HG03565 (cell line): ENCODE measurements around the gene ADGRD1.

Experiments used
- ATAC-seq: cut with Tn5 transposase; IDR thresholded peaks from one replicate; pipeline ENCODE4 v1.9.1; 2021; ENCODE audit warnings: mild to moderate bottlenecking, moderate library complexity; ENCODE audit not compliant: unreplicated experiment

ADGRD1 gene

DNA sequence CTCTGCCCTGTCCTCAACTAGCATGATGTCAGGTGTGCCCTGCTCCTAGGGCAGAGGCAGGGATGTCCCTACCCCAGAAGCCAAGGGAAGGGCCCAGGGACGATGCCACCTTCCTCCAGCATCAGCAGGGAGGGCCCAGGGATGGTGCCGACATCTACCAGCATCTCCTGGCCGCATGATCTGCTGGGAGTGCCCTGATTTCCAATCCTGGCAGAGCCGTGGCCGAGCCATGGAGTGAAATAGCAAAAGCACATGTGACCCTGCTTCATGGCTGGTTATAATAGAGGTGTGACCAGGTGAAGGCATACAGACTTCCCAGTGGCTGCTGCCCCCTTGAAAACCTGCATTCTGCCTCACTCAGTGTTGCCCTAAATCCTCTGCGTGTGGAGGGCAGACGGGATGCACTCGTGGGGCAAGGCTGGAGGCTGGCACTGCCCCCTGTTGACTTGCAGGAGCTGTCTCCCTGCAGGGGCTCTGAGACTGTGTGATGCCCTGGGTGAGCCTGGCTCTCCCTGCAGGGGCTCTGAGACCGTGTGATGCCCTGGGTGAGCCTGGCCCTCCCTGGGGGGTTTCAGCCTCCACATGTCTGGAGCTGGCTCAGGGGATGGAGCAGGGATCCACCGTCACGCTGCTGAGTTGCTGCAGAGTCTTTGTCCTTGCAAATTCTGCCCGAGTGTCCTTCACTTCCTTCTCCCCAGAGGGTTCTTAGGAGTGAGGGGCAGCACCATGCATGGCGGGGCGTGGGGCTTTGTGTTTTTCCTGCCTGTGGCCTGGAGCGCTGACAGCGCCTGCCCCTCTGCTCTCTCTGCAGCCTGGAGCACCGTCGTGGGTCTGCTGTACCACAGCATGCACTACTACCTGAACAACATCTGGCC is 51.7 kb downstream of the ADGRD1 start:
- no peak for ATAC-seq

DNA sequence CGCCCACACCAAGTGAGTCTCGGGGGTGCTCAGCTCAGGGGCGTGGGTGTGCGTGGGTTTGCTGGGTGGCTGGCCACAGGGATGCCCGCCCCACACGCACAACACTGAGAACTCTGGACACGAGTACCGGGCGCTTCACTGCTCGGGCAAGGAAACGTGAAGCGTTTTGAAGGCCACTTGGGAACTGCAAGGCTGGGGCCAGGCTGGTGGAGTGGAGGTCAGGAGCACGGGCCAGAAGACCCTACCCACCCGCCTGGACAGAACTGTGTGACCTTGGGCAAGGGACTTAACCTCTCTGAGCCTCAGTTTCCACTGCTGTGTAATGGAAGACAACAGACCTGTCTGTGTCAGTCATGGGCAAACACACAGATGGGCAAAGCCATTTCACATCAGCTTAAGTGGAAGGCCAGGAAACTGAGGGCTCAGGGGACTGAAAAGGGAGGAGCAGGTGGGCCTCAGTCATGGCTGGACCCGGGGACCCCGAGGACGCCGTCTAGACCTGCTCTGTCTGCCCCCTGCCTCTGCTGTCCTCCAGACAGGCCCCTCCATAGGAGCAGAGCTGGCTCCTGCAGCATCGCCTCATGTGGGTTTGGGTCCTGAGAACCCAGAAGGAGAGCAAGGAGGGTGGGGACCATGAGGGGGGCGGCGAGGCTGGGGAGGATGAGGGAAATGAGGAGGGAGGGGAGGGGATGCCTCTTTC is 52.5 kb downstream of the ADGRD1 start:
- ATAC-seq, result no peak

DNA sequence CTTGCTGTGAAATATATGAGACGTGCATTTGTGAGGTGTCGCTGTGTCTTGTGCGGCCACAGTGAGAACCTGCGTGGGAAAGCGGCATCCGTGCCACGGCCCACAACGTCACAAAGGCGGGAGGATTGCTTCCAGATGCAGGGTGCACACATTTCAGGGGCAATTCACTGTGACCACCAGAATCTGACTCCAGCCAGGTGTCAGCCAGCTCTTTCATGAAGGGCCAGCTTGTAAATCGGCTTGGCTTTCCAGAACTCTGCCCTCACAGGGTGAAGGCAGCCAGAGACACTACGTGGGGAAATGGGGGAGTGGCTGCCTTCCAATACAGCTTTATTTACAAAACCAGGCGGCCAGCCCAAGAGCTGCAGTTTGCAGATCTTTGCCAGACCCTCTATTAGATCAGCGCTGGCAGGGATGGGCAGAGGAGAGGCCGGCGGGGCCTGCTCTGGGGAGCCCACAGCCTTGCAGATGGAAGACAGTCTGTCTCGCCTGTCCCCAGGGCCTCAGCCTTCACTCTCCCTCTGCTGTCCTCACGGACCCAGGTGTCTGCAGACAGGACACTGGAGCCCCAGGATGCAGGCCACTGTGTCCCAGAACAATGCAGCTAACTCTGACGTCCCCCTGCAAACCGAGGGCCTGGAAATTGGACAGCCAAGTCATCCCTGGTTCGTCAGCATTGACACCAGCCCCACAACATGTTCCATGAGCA is 53.5 kb downstream of the ADGRD1 start:
- ATAC-seq, result no peak

DNA sequence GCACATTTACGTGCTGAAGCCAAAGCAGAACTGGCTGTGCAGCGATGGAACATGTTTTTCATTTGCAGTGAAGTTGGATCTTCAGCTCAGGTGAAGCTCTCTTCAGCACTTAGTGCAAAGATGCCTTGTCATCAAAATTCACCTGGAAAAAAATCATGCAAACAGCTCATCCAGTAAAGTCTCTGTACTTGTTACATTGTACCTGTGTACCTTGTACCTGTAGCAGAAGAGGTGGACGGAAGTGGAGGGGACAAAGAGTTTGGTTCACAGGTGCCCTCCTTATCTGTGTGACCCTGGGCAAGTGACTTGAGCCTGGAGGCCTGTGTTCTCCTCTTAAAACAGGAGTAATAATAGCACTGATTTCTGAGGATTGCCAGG is 54.0 kb downstream of the ADGRD1 start:
- ATAC-seq, result no peak

DNA sequence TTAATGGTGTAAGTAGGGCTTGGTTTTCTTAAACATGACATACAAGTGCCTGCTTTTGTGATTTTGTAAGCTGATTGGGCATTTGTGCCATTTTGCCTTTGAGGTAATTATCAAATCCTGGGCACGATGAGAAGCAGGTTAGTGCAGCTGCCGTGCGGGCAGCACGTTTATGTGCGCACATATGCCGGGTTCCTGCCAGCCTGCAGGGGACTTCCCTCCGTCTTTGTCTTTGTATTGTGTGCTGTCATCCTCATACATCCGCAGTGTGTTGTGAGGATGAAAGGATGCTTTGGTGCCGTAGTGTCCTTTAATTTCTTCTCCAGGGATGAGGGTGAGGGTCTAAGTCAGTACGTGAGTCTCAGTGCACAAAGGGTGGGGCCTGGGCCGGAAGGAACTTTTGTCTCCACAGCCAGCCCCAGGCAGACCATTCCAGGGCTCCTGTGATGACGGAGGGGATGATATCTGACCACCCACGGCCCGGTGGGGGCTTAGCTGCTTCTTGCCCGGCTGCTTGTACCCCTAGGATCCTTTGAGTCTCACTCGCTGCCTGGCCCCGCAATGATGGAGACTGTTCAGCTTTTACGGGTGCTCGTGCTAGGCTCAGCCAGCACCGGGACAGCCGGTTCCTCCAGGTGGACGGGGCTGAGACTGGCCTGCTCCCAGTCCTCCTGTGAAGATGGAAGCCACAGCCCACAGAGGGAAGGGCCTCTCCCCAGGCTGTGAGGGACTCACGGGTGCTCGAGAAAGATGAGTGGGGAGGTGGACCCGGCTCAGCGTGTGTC is 54.6 kb downstream of the ADGRD1 start:
- no peak for ATAC-seq

DNA sequence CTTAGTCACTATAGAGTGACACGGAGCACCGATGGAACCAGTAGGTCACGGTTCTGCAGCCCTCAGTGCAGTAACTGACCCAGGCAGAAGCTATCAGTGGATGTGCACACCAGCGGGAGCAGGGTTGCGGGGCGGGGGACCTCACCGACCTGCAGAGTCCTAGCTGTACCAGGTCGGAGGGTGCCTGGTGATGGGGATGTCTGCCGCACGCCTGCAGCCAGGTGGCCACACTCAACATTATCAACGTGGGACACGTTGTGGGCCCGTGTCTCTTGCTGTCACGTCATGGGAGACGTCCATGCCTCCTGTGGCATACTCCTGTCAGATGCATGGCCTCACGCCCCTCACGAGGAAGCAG is 55.2 kb downstream of the ADGRD1 start:
- no peak for ATAC-seq

DNA sequence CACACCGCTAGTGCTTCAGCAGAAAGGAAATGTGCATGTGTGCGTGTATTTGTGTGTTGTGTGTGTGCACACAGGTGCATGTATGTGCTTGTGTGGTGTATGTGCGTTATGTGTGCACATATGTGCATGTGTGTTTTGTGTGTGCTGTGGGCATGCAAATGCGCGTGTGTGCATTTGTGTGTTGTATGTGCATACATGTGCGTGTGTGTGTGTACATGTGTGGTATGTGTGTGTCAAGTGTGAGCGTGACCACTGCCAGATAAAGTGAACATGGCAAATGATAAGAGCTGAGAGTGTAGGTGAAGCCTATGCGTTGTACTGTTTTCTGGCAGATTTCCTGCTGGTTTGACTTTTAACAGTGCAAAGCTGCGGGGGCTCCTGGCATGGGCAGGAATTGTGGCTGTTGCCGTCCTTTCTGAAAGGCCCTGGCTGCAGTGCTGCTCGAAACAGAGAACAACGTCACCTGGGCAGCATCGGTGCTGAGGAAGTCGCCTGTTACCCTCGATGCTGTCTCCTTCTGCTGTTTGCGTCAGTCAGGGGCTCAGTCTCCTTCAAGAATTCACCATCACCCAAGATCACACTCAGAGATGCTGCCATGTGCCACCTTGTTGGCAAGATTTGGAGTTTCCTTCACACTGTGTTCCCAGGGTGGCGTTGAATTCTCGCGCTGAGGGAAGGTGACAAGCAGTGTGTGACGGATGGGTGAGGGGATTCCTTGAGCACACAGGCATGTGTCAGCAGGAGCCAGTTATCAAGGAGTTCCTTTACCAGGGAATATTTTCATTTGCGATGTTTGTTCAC is 56.1 kb downstream of the ADGRD1 start:
- ATAC-seq, result no peak

DNA sequence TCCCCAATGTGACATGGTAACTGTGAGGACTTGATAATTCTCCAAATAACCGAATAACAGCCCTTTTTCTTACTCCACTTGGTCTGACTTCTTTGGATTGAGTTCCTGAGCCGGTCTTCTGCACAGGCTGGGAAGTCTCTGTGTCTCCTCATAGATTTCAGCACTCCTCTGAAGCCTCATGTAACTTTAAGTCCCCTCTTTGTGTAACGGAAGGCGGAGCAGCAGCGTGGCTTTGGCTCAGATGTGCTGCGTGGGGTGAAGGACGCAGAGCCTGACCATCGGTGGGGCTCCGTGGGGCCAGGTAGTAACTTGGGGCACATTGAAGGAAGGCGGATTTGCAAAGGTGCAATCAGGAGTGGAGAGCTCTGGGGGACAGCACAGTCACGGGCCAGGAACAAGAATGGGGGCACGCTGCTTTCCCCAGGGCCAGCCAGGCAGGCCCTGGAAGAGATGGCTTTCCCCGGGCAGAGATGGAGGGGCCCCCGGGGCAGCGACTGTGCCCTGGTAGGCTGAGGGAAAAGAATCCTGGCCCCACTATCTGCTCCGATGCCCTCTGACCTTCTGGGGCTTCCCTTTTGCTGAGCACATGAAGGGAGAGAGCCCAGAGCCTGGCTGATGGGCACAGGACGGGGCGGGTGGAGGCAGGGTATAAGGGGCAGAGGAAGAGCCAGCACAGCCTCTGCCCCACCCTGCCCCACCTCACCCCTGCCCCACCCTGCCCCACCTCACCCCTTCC is 56.9 kb downstream of the ADGRD1 start:
- no peak for ATAC-seq

DNA sequence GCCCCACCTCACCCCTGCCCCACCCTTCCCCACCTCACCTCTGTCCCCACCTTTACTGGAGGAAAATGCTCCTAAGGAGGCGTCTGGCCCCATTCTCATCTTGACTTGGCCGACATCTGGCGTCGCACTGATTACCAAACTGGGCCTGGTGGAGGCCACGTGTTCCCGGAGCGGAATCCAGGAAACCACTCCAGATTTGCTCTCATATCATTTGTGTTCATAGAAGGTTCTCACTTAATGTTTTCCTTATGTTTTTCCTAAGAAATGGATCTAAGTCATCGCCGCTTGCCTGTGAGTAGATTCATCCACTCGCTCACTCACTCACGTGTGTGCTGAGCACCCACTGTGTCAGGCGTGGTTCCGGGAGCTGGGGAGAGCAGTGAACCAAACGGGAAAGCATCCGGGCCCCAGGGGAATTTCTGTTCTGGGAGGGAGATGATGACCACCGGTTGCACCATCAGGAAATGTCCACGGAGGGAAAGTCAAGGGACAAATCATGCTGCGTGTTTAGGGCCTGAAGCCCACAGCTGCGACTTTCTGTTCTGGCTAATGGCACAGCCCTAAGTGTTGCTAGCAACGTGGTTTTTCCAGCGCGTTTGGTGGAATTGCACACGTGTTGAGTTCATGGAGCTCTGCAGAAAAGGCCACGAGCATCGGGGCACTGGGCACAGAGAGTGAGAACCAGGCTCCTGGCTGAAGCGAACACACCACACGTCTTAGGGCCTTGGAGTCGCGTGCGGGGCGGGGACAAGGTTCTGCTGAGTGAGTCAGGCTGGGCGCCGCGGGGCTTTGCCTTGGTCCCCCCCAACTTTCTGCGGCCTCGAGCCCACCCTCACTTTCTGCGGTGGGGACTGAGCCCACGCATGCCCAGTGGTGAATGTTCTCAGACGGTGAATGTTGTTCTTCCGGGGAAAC is 57.7 kb downstream of the ADGRD1 start:
- ATAC-seq, result no peak

DNA sequence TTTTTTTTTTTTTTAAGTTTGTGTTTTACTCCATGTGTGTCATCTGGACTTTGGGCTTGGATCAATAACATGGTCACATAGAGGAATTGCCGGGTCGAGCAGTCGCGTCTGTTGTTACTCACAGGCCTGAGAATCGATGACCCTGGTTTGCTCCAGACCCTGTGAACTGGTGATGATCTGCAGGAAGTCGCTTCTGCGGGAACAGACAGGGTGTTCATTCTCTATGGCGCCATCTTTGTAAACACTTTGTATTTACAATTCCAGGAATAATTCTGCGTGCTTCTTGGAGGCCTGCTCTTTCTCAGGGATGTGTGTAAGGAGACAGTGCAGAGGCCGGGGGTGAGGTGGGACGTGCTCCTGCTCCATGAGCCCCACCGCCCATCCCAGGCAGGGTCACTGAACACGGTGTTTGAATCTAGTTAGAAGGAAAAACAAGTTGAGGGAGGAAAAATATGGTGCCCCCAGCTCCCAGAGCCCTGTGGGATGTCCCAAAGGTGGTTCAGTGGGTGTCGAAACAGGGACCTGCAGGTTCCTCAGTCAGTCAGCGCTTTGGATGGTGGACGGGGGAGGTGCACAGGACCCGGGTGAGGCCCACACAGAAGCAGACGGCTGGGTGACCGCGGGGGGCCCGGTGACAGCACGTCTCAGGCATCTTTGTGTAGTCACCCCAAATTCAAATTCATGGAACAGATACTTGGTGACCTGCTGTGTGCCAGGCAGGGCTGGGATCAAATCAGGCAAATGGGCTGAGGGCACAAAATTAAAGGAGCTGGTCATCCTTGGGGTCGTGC is 58.8 kb downstream of the ADGRD1 start:
- no peak for ATAC-seq

DNA sequence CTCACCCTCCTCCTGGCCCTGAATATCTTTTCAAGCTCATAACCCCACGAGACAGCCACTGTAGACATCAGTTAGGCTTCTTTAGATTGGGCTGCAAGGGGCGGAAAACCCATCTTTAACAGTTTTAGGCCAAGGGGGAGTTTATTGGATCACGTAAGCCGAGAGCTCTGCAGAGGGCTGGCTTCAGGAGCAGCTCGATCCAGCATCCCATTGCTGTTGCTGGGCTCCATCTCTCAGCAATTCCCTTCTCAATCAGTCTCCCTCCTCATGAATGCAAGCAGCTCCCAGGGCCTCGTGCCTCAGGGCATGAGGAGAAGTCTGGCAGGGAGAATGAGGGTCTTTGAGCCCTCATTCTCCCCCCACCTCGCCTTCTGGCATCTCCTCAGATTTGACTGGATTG is 59.4 kb downstream of the ADGRD1 start:
- ATAC-seq, result no peak

DNA sequence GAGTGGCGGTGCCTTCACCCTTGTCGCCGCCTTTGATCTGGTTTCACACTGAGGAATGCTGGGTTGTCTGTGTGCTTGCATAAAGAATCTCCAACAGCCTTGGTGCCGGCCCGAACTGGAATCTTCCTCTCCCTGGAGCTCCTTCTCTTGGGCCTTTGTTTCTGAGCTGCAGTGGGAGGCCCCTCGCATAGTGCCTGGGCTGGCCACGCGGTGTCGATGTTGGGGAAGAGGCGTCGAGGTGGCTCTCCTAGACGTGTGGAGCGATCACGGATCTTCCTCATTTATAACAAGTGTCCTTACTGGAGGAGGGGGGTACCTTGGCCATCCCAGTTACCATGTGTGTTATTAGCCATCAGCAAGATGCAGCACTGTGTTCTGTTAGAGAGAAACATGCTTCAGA is 60.6 kb downstream of the ADGRD1 start:
- ATAC-seq, result no peak

DNA sequence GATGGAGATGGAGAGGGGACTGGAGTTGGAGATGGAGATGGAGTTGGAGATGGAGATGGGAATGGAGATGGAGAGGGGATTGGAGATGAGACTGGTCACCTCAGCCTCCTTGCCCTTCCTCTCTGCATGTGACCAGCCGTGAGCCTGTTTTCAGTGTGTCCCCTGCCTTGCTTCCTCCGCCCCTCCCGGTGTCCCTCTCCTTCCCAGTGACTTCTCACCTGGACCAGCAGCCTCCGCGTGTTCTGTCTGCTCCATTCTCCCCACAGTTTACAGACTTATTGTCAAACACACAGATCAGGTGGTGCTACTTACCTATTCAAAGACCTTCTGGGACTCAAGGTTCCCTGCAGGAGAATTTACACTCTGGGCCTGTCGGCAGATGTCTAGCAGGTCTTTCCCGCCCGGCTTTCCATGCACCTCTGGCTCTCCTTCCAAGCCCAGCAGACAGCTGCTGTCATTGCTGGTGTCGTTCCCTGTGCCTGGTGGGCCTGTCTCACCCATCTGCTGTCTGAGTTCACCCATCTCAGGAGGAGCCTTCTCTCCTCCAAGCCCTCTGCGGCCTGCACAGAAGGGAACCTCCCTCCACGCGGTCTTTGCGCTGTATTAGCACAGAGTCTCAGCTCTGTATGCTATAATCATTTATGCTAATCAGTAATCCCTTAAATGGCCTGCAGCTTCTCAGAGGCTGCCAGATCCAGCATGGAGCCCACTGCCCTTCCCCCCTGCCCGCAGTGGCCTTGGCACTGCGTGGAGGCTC is 62.1 kb downstream of the ADGRD1 start:
- ATAC-seq, result no peak

DNA sequence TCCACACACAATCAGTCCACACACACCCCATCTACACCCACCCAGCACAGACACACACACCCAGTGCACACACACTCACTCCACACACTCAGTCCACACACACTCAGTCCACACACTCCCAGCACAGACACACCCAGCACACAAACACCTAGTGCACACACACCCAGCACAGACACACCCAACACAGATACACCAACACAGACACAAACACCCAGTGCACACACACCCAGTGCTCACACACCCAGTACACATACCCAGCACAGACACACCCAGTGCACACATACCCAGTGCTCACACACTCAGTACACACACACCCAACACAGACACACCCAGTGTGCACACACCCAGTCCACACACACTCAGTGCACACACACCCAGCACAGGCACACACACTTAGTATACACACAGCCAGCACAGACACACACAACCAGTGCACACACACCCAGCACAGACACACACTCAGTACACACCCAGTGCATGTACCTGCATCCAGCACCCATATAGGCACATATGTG is 63.8 kb downstream of the ADGRD1 start:
- ATAC-seq, result no peak

DNA sequence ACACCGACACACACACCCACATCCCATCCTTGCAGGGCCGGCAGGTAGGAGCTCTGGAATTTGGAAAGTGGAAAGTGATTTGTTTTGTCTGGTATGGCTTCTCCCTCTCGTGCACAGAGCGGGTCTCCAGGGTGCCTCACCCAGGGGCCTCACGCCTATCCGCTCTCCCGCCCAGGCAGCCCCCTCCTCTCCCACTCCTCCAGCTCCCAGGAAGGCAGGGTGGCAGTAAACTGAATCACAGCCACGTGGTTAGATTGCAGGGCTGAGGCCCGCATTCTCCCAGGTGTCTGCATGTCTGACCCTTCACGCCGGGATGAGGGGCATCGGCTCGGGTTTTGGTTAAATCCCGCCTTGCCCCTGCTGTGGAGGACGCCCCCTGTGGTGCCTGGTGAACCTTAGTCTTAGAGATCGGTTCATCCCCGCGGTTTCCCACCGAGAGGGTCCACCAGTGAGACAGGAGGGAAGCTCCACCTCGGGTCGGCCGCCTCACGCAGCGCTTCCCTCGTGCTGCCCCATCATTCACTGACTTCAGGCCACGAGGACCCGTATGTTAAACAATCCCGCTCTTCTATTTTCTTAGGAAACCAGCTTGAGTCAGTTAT is 64.4 kb downstream of the ADGRD1 start:
- ATAC-seq, result no peak

DNA sequence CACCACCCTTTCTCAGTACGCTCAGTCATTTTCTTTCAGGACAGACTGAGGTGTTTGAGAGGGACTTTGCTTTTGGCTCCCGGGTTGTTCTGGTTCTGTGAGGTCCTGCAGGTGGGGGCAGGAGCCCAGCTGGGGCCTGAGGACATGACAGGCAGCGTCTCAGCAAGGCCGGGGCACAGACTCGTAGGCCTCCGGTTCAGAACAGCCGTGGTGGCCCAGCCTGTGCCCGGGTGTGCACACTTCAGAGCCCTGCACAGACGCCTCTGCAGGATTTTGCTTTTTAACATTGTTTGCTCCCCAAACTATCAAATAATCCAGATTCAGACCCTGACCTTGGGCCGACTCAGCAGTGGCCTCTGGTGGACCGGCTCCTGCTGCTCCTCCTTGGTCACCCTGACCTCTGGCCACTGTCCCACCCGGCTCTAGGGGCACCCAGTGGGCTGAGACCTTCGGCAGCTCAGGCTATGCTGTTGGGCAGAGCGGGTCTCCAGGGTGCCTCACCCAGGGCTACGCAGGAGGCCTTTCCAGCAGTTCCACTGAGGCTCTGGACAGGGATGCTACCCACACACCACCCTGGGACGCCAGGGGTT is 65.2 kb downstream of the ADGRD1 start:
- no peak for ATAC-seq
